NCI-H345 (cell line): Measurements from ENCODE around the gene NDUFV2.
"Not testable (repeated sequence)": the region's sequence is repeated elsewhere in the genome, so short reads cannot be mapped to it uniquely, and the experiment has no call there.

Experiments used
- DNase-seq: peaks from one replicate; lab custom pipeline; 2025; lab: John Stamatoyannopoulos, UW

The NDUFV2 gene

DNA sequence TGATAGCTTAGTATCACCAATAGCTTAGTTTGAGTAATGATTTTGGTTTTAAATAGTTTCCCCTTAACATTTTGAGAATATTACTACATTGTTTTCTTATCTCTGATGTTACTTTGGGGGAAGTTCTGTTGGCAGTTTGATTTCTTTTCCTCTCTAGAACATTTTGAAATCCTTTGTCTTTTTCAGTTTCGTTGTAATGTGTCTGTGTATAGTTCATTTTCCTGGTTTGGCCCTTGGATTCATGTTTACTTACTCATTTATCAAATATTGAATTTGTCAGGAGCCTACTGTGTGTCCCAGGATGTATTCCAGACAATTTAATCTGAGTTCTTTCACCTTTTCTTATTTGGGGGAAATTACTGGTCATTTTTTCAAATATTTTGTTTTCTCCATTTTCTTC, 50.8 kb downstream of the NDUFV2 start:
- DNase-seq: no peak

DNA sequence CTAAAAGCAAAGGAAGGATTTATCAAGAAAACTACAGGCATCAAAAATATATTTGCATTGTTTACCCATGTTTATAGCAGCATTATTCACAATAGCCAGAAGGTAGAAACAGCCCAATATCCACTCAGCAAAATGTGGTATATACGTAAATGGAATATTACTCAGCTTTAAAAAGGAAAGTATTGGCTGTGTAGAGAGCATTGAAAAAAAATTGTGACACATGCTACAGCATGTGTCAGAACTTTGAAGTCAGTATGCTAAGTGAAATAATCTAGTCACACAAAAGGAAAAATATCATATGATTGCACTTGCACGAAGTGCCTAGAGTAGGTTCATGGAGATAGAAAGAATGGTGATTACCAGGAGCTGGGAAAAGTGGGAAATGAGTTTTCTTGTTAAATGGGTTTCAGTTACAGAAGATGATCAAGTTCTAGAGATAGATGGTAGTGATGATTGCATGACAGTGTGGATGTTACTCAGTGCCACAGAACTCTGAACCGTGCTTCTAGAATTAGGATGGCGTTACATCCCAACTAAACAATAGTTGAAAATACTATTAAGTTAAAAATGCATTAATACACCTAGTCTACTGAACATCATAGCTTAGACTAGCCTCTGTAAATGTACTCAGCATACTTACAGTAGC, 54.2 kb downstream of the NDUFV2 start:
- DNase-seq: no peak

DNA sequence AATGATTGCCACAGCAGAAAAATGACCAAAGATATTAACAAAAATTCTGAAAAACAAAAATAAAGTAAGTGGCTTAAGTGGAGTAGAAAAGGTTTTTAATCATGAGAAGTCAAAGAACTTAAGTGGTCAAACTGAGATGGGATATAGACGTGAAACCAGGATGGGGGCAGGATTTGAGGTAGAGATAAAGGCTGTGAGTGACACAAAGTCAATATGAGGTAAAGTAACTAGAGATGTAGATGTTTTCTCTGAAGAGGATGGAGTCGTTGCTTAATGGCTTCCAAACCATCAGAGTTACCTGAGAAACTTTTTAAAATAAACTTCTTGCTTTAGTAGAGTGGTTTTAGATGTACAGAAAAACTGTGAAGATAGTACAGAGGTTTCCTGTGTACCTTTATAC, 55.3 kb downstream of the NDUFV2 start:
- no peak for DNase-seq

DNA sequence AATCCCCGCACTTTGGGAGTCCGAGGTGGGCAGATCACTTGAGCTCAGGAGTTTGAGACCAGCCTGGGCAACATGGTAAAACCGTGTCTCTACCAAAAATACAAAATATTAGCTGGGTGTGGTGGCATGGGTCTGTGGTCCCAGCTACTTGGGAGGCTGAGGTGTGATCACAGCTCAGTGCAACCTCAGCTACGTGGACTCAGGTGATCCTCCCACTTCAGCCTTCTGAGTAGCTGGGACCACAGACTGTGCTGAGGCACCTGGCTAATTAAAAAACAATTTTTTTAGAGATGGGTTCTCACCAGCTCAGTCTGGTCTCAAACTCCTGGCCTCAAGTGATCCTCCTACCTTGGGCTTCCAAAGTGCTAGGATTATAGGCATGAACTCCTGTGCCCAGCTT, 57.5 kb downstream of the NDUFV2 start:
- DNase-seq: no peak

DNA sequence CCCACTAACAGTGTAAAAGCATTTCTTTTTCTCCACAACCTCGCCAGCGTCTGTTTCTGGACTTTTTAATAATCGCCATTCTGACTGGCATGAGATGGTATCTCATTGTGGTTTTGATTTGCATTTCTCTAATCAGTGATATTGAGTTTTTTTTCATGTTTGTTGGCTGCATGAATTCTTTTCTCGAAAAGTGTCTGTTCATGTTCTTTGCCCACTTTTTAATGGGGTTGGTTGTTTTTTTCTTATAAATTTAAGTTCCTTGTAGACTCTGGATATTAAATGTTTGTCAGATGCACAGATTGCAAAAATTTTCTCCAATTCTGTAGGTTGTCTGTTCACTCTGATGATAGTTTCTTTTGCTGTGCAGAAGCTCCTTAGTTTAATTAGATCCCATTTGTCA, 60.2 kb downstream of the NDUFV2 start:
- not testable (repeated sequence) for DNase-seq

DNA sequence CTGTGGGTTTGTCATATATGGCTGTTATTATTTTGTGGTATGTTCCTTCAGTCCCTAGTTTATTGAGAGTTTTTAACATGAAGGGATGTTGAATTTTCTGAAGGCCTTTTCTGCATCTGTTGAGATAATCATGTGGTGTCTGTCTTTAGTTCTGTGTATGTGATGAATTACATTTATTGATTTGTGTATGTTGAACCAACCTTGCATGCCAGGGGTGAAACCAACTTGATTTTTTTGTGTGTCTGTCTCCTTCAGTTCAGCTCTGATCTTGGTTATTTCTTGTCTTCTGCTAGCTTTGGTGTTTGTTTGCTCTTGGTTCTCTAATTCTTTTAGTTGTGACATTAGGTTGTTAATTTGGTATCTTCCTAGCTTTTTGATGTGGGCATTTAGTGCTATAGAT, 61.6 kb downstream of the NDUFV2 start:
- DNase-seq: not testable (repeated sequence)

DNA sequence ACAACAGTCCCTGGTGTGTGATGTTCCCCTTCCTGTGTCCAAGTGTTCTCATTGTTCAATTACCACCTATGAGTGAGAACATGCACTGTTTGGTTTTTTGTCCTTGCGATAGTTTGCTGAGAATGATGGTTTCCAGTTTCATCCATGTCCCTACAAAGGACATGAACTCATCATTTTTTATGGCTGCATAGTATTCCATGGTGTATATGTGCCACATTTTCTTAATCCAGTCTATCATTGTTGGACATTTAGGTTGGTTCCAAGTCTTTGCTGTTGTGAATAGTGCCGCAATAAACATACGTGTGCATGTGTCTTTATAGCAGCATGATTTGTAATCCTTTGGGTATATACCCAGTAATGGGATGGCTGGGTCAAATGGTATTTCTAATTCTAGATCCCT, 63.4 kb downstream of the NDUFV2 start:
- not testable (repeated sequence) for DNase-seq

DNA sequence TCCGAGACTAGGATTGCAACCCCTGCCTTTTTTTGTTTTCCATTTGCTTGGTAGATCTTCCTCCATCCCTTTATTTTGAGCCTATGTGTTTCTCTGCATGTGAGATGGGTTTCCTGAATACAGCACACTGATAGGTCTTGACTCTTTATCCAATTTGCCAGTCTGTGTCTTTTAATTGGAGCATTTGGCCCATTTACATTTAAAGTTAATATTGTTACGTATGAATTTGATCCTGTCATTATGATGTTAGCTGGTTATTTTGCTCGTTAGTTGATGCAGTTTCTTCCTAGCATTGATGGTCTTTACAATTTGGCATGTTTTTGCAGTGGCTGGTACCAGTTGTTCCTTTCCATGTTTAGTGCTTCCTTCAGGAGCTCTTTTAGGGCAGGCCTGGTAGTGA, 67.0 kb downstream of the NDUFV2 start:
- not testable (repeated sequence) for DNase-seq

DNA sequence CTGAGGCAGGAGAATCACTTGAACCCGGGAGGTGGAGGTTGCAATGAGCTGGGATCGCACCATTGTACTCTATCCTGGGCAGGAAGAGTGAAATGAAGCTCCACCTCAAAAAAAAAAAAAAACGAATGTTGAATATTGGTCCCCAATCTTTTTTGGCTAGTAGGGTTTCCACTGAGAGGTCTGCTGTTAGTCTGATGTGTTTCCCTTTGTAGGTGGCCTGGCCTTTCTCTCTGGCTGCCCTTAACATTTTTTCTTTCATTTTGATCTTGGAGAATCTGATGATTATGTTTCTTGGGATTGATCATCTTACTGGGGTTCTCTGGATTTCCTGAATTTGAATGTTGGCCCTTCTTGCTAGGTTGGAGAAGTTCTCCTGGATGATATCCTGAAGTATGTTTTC, 69.4 kb downstream of the NDUFV2 start:
- DNase-seq: not testable (repeated sequence)

DNA sequence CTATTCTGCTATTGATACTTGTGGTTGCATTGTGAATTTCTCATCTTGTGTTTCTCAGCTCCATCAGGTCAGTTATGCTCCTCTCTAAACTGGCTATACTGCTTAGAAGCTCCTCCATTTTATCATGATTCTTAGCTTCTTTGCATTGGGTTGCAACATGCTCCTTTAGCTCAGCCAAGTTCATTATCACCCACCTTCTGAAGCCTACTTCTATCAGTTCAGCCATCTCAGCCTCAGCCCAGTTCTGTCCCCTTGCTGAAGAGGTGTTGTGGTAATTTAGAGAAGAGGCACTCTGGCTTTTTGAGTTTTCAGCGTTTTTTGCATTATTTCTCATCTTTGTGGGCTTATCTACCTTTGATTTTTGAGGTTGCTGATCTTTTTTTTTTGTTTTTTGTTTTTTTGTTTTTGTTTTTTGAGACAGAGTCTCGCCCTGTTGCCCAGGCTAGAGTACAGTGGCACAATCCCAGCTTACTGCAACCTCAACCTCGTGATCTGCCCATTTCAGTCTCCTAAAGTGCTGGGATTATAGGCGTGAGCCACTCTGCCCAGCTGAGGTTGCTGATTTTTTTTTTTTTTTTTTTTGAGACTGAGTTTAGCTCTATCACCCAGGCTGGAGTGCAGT, 70.1 kb downstream of the NDUFV2 start:
- no peak for DNase-seq

DNA sequence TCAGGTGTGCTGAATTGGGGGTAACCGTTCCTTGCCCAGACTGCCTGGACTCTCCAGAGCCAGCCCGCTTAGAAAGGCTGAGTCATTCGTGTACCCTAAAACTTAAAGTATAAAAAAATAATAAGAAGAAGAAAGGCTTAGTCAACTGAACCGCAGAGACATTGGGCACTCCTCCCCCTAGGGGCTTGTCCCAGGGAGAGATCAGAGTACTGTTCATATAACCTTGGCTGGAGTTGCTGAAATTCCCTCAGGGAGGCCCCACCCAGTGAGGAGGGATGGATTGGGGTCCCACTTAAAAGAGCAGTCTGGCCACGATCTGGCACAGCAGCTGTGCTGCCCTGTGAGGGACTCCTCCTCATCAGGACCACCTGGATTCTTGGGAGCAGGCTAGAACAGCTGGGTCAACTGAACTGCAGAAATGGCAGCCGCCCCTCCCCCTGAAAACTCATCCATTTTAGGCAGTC, 71.3 kb downstream of the NDUFV2 start:
- no peak for DNase-seq

DNA sequence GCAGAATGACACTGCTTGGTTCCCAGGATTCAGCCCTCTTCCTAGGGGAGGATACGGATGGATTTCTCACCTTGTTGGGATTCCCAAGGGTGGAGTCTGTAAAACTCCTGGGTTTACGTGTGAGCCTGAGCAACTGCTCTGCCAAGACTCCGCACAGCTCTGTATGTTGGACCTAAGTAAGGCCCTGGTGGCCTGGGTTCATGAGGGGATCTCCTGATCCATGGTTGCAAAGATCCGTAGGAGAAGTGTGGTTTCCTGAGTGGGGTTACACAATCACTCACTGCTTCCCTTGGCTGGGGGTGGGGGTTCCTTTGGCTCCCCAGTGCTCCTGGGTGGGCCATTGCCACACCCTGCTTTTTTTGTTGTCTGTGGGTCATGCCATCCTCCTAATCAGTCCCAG, 71.8 kb downstream of the NDUFV2 start:
- DNase-seq: no peak

DNA sequence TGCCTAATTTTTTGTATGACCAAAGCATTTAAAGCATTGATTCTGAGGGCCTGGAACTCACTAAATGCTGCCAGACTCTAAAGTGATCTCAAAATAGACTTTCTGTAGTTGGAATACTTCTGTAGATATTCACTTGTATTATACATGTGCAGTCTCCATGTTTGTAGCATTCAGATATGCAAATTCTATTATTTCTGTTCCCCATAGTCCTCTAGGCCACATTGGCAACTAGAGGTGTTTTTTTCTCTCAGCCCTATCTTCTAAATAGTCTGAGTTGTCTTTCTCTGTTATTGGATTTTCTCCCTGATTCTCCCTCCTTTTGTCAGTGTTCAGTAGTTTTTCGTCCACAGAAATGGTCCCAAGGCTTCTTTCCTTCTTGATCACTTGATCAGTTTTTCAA, 72.6 kb downstream of the NDUFV2 start:
- DNase-seq: no peak

DNA sequence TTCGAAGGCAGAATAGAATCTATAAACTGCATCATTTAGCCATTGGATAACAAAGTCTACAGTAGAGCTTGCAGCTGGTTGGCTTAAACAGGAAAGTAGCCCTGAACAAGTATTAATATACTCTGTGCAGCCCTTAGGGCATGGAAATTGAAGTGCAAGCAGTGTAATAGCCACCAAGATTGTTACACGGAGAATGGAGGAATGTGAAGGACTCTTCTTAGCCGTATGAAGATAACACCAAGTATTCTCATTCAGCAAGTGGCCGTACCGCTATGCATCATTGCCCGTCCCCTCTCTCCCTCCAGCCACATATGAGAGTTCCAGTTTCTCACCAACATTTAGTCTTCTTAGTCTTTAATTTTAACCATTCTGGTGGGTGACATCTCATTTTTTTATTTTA, 74.5 kb downstream of the NDUFV2 start:
- no peak for DNase-seq

DNA sequence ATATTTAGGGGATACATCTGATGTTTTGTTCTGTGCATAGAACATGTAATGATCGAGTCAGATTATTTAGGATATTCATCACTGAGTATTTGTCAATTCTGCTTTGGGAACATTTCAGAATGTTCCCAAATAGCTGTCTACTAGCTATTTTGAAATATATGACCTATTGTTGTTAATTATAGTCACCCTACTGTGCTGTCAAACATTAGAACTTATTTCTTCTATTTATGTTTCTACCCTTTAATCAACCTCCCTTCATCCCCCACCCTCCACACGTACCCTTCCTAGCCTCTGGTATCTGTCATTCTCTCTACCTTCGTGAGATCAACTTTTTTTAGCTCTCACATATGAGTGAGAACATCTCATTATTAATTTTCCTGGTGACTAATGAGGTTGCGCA, 75.0 kb downstream of the NDUFV2 start:
- DNase-seq: no peak

DNA sequence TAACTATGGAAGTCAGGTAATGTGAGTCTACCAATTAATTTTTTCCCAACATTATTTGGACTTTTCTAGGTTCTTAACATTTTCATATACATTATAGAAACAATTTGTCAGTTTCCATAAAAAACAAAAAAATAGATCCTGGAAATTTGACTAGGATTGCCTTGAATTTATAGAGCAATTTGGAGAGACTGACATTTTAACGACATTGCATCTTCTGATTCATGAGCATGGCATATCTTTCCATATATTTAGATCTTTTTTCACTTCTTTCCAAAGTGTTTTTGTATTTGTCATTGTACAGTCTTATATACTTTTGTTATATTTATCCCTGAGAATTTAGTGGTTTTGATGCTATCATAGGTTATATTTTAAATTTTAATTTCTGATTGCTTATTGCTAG, 76.1 kb downstream of the NDUFV2 start:
- DNase-seq: no peak

DNA sequence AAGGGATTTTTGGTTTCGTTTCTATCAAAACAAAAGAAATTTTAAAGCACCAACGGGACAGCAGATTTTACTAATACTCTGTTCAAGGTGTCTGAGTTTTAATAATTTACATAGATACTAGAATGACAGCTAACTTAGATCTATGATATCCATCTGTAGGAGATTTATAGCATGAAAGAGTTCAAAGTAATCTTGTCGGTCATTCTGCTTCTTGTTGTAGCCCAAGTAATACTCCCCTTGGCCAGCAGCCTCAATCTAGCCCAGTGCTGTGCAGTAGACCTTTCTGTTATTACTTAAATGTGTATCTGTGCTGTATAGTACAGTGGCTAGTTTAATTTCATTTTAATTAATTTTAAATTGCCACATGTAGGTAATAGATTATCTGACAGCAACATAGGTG, 78.8 kb downstream of the NDUFV2 start:
- no peak for DNase-seq

DNA sequence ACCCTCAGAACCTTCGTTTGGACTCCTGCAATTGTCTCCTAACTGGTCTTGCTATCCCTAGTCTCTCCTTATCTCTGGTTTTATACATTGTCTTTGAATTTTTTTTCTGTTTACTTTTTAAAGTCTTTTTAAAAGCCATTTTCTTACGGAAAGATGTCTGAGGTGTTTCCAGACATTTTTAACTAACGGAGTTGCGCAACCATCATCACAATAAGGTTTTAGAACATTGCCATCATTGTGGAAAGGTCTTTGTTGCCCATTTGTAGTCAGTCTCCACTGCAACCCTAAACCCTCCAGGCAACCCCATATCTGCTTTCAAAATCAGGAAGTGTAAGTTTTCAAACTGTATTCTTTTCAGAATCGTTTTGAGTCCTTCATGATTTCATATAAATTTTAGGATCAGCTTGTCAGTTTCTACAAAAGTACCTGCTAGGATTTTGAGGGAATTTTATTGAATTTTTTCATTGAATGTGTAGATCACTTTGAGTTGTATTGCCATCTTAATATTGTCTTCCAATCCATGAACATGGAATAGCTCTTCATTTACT, 80.4 kb downstream of the NDUFV2 start:
- no peak for DNase-seq
